H1 (cell line): Measurements from ENCODE around the gene RIMS1. TPM values are rescaled to one million over a fixed set of nuclear protein-coding genes. Genes with fewer than 3 reads are reported as not detected.
A peak's percentile ranks its signal among the peaks of the same experiment; 100 is the strongest.

Source experiments
- CTCF ChIA-PET: fragments of 300-600 bp; sonication (Branson Sonifier 250); formaldehyde crosslinking; loops from one replicate; lab custom pipeline; 2021; ENCODE audit not compliant: partially characterized antibody; lab: Charles Lee
- POLR2A ChIA-PET: fragments of 300-600 bp; sonication (Branson Sonifier 250); formaldehyde crosslinking; loops from one replicate; lab custom pipeline; 2021; ENCODE audit warnings: inconsistent platforms; ENCODE audit not compliant: partially characterized antibody; lab: Charles Lee
- DNase-seq, 2 experiments: peaks; one replicate each; pipeline versions ENCODE4 v3.0.0 to v3.0.0-alpha.2; 2010 to 2022; ENCODE audit warnings: low spot score in 2 of 2, low read depth in 1 of 2, mixed read lengths in 1 of 2
- FAIRE-seq: peaks from 2 replicates; lab custom pipeline; 2011; peaks lifted over from hg19 to GRCh38; lab: Jason Lieb, UNC
- H2AFZ ChIP-seq: 2 replicates; pipeline ENCODE4 v1.8.1; 2012; ENCODE audit warnings: low read length, inconsistent platforms
- H2AK5ac ChIP-seq: 2 replicates; pipeline ENCODE4 v1.6.1; 2013; ENCODE audit warnings: low read depth, low read length
- H2BK120ac ChIP-seq: replicated peaks from 2 replicates; pipeline ENCODE3; 2013; ENCODE audit warnings: low read depth, low read length, inconsistent platforms
- H2BK12ac ChIP-seq: 2 replicates; pipeline ENCODE4 v1.6.1; 2013; ENCODE audit warnings: low read depth, low read length
- H2BK15ac ChIP-seq: 2 replicates; pipeline ENCODE4 v1.6.1; 2013; ENCODE audit warnings: low read length
- H2BK20ac ChIP-seq: 2 replicates; pipeline ENCODE4 v1.6.1; 2013; ENCODE audit warnings: low read length
- H2BK5ac ChIP-seq: 2 replicates; pipeline ENCODE4 v1.6.1; 2013; ENCODE audit warnings: low read depth, low read length
- H3K14ac ChIP-seq: 2 replicates; pipeline ENCODE4 v1.6.1; 2013; ENCODE audit warnings: inconsistent platforms; ENCODE audit not compliant: insufficient read length
- H3K18ac ChIP-seq: 2 replicates; pipeline ENCODE4 v1.6.1; 2013; ENCODE audit warnings: low read length; ENCODE audit errors: extremely low read depth
- H3K23ac ChIP-seq: 2 replicates; pipeline ENCODE4 v1.6.1; 2013; ENCODE audit warnings: inconsistent platforms; ENCODE audit not compliant: insufficient read length
- H3K23me2 ChIP-seq: 2 replicates; pipeline ENCODE4 v1.6.1; 2013; ENCODE audit warnings: low read depth, low read length
- H3K27ac ChIP-seq: 2 replicates; pipeline ENCODE4 v1.6.1; 2011; ENCODE audit warnings: low read depth, low read length, inconsistent platforms
- H3K27me3 ChIP-seq, 4 experiments: replicated peaks in 1 of 4; 1 replicate in 1 of 4; 2 replicates in 3 of 4; pipeline versions ENCODE4 v1.6.1 to v1.8.1; 2011 to 2013; ENCODE audit warnings: low read length in 3 of 4, mild to moderate bottlenecking in 3 of 4, inconsistent platforms in 2 of 4, mixed read lengths in 2 of 4, moderate library complexity in 1 of 4; ENCODE audit not compliant: control insufficient read depth in 3 of 4, insufficient read depth in 3 of 4; ENCODE audit errors: extremely low read depth in 1 of 4
- H3K36me3 ChIP-seq, 4 experiments: 2 replicates each; pipeline versions ENCODE4 v1.6.1 to v1.8.1; 2011 to 2013; ENCODE audit warnings: mild to moderate bottlenecking in 4 of 4, low read length in 3 of 4, moderate library complexity in 2 of 4, control low read depth in 1 of 4, inconsistent platforms in 1 of 4; ENCODE audit not compliant: insufficient read depth in 4 of 4, control insufficient read depth in 2 of 4
- H3K4ac ChIP-seq: replicated peaks from 2 replicates; pipeline ENCODE3; 2013; ENCODE audit warnings: low read length, low read depth, mixed read lengths, inconsistent platforms; ENCODE audit not compliant: insufficient read length
- H3K4me1 ChIP-seq, 4 experiments: replicated peaks in 1 of 4; 1 replicate in 1 of 4; 2 replicates in 3 of 4; pipeline versions ENCODE4 v1.6.1 to v1.8.1; 2011 to 2013; ENCODE audit warnings: low read length in 3 of 4, inconsistent platforms in 2 of 4, mixed read lengths in 1 of 4; ENCODE audit not compliant: insufficient read depth in 4 of 4, control insufficient read depth in 3 of 4
- H3K4me2 ChIP-seq, 2 experiments: 2 replicates each; pipeline versions ENCODE4 v1.6.1 to v1.8.1; 2011 to 2013; ENCODE audit warnings: low read depth in 2 of 2, low read length in 2 of 2, control low read depth in 1 of 2, inconsistent platforms in 1 of 2, mild to moderate bottlenecking in 1 of 2; ENCODE audit not compliant: insufficient read depth in 1 of 2
- H3K4me3 ChIP-seq, 4 experiments: fragments of 200-600, 300-600 bp in 1 of 4; sonication (generic), shearing (Covaris generic), sonication (Bioruptor Twin) in 1 of 4; 2 replicates each; pipeline versions ENCODE4 v1.5.1 to v1.8.1; 2011 to 2016; ENCODE audit warnings: low read length in 4 of 4, low read depth in 3 of 4, control low read depth in 2 of 4, inconsistent platforms in 2 of 4, mild to moderate bottlenecking in 2 of 4, mixed read lengths in 1 of 4, moderate library complexity in 1 of 4; ENCODE audit not compliant: insufficient read depth in 2 of 4; ENCODE audit errors: extremely low read depth in 1 of 4
- H3K56ac ChIP-seq: replicated peaks from 2 replicates; pipeline ENCODE3; 2013; ENCODE audit warnings: low read depth, mild to moderate bottlenecking, mixed read lengths, low read length, inconsistent platforms; ENCODE audit not compliant: insufficient read length
- H3K79me1 ChIP-seq: 2 replicates; pipeline ENCODE4 v1.6.1; 2013; ENCODE audit warnings: low read depth, low read length, control low read depth
- H3K79me2 ChIP-seq, 2 experiments: 2 replicates each; pipeline versions ENCODE4 v1.6.1 to v1.8.1; 2012 to 2013; ENCODE audit warnings: low read length in 2 of 2, mild to moderate bottlenecking in 2 of 2, inconsistent platforms in 1 of 2; ENCODE audit not compliant: insufficient read depth in 2 of 2, control insufficient read depth in 1 of 2
- H3K9ac ChIP-seq, 4 experiments: replicated peaks in 1 of 4; 1 replicate in 1 of 4; 2 replicates in 3 of 4; pipeline versions ENCODE4 v1.6.1 to v1.8.1; 2011 to 2013; ENCODE audit warnings: low read depth in 3 of 4, low read length in 3 of 4, control low read depth in 2 of 4, mild to moderate bottlenecking in 2 of 4, moderate library complexity in 2 of 4, inconsistent platforms in 1 of 4; ENCODE audit errors: extremely low read depth in 1 of 4
- H3K9me3 ChIP-seq, 2 experiments: 2 replicates each; pipeline versions ENCODE4 v1.6.1 to v1.8.1; 2012 to 2013; ENCODE audit warnings: mild to moderate bottlenecking in 2 of 2, moderate library complexity in 2 of 2, control low read depth in 1 of 2, inconsistent platforms in 1 of 2, low read depth in 1 of 2, low read length in 1 of 2, mixed read lengths in 1 of 2; ENCODE audit not compliant: insufficient read depth in 2 of 2
- H4K20me1 ChIP-seq, 2 experiments: replicated peaks in 1 of 2; 2 replicates each; pipeline versions ENCODE3 to v1.8.1; 2011 to 2013; ENCODE audit warnings: inconsistent platforms in 2 of 2, low read length in 2 of 2, mild to moderate bottlenecking in 1 of 2; ENCODE audit not compliant: insufficient read depth in 2 of 2, control insufficient read depth in 1 of 2
- H4K5ac ChIP-seq: 2 replicates; pipeline ENCODE4 v1.6.1; 2013; ENCODE audit warnings: low read length, low read depth, mixed read lengths, inconsistent platforms; ENCODE audit not compliant: insufficient read length
- H4K8ac ChIP-seq: 2 replicates; pipeline ENCODE4 v1.8.0; 2013; ENCODE audit warnings: mild to moderate bottlenecking, moderate library complexity, low read length, inconsistent platforms; ENCODE audit not compliant: insufficient read depth; ENCODE audit errors: extremely low read depth
- H4K91ac ChIP-seq: replicated peaks from 2 replicates; pipeline ENCODE3; 2013; ENCODE audit warnings: low read length, mixed read lengths, inconsistent platforms; ENCODE audit not compliant: insufficient read length
- TAF7 ChIP-seq: optimal IDR thresholded peaks from 2 replicates; pipeline ENCODE3; 2011; ENCODE audit warnings: low read depth, mild to moderate bottlenecking, inconsistent platforms, low read length, moderate library complexity, borderline replicate concordance
- WGBS, 2 experiments: shearing (Covaris generic) in 1 of 2; methylation state at CpG; one replicate each; pipeline versions ENCODE4 v1.1.6 to v1.1.7; 2013 to 2015; ENCODE audit warnings: low lambda C conversion rate in 2 of 2, mixed read lengths in 2 of 2, inconsistent platforms in 1 of 2, low coverage in 1 of 2, missing lambda C conversion rate in 1 of 2; ENCODE audit not compliant: insufficient replicate concordance in 2 of 2, insufficient coverage in 1 of 2, insufficient read length in 1 of 2; ENCODE audit errors: extremely low coverage in 1 of 2, missing lambda C conversion rate in 1 of 2; 5-methylcytosine and 5-hydroxymethylcytosine counted together
- polyA plus RNA-seq, 7 experiments: library from polyadenylated mRNA; depleted of rRNA in 3 of 7; stranded (reverse) in 5 of 7; unstranded in 2 of 7; fragments of >200 nt in 5 of 7; fragments of 200-250 nt in 2 of 7; gene quantifications; 1 replicate in 5 of 7; 2 replicates in 1 of 7; 4 replicates in 1 of 7; pipeline versions ENCODE4 v1.2.1 to v1.2.3, GENCODE V29; 2011 to 2013; ENCODE audit warnings: missing spikeins in 2 of 7, mixed read lengths in 2 of 7
- total RNA-seq: library from RNA; stranded (reverse); fragmentation: NEBNext Ultra II Directional; extraction: Animal tissue kit (Norgen Biotek cat#: 25700); gene quantifications from 2 replicates; pipeline ENCODE4 v1.2.1, GENCODE V29; 2021

The RIMS1 gene
- total and polyA plus RNA-seq, 2 of the 8 experiments (the other 6 are each of a cell fraction or from before 2014, with no cell fraction given) = 0.63 to 2.3 TPM

DNA sequence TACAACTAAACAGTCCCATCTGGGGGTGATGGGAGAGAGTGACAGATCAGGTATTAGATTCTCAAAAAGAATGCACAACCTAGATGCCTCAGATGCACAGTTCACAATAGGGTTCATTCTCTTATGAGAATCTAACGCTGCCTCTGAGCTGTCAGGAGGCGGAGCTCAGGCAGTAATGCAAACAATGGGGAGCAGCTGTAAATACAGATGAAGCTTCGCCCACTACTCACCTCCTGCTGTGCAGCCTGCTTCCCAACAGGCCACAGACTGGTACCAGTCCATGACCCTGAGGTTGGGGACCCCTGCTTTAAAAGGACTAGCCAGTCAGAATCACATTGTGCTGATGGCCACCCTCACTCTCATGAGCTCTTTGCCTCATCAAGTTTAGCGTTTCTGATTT lies 488.5 kb downstream of the RIMS1 start:
- H3K4me1 ChIP-seq = peaks cover 0 to 5% (median 2%) of the 10 kb centered on the region in 4 experiments; a peak in 2 of 7 replicates
- H3K27ac ChIP-seq = no peak overlapping the region
- POLR2A ChIA-PET = no interaction called here

More for the DNA sequence above, 488.5 kb downstream of the RIMS1 start:
- Histone ChIP-seq H3K79me1 (no peaks in the 10 kb centered on the region), H4K20me1 (no peaks in the 10 kb centered on the region), H3K4ac (no peak overlapping the region), H3K79me2 (no peaks in the 10 kb centered on the region), H3K18ac (no peak overlapping the region), H4K5ac (no peak overlapping the region), H2AK5ac (no peak overlapping the region), H3K56ac (no peak overlapping the region), H2AFZ (no peak overlapping the region), H2BK12ac (no peak overlapping the region), H4K8ac (no peak overlapping the region), H3K4me3 (no peak overlapping the region), H2BK120ac (no peak overlapping the region), H3K9me3 (no peaks in the 10 kb centered on the region), H2BK15ac (no peak overlapping the region), H3K23me2 (no peaks in the 10 kb centered on the region), H3K4me2 (peak overlapping the region in 1 of 2 experiments; percentile 28; a peak in 2 of 4 replicates), H3K27me3 (no peaks in the 10 kb centered on the region), H4K91ac (no peak overlapping the region), H3K36me3 (no peaks in the 10 kb centered on the region), H3K23ac (no peak overlapping the region), H3K9ac (no peak overlapping the region), H2BK5ac (no peak overlapping the region), H3K14ac (no peak overlapping the region), H2BK20ac (no peak overlapping the region)
- FAIRE-seq (no peak), DNase-seq (no peak)
- TF ChIP-seq TAF7 = no peak
- WGBS, 2 experiments = 66% methylated on average over 4 of the region's 4 CpGs; no CpG with 5 or more reads in 1 of the 2 experiments
- CTCF ChIA-PET = interaction anchor here (0.7 to 1.2 kb wide), 3 partner anchors 9 to 37 kb away, joined by 3 to 6 read pairs (median 3); no protein-coding TSS in a partner anchor
